Liver (tissue), 9 donors: ENCODE data around the gene ZNF273. TPM values are rescaled to one million over a fixed set of nuclear protein-coding genes. Genes with fewer than 3 reads are reported as not detected.

Experiments used
- DNase-seq: peaks from one replicate; pipeline ENCODE4 v3.0.0-alpha.2; 2017; ENCODE audit warnings: low spot score
- H3K27ac ChIP-seq, 2 donors: one replicate each; pipeline ENCODE4 v1.7.0; 2013; ENCODE audit warnings: inconsistent platforms in 2 of 2, low read length in 2 of 2, control low read depth in 1 of 2, low read depth in 1 of 2, mild to moderate bottlenecking in 1 of 2
- H3K27me3 ChIP-seq, 4 donors: one replicate each; pipeline versions ENCODE4 v1.6.1 to v1.7.0; 2013; ENCODE audit warnings: low read length in 3 of 4, inconsistent platforms in 1 of 4, mild to moderate bottlenecking in 1 of 4, moderate library complexity in 1 of 4; ENCODE audit not compliant: control insufficient read depth in 4 of 4, insufficient read depth in 4 of 4
- H3K36me3 ChIP-seq, 4 donors: one replicate each; pipeline versions ENCODE4 v1.6.1 to v1.7.0; 2013; ENCODE audit warnings: low read length in 3 of 4, mild to moderate bottlenecking in 3 of 4, low read depth in 1 of 4, moderate library complexity in 1 of 4; ENCODE audit not compliant: control insufficient read depth in 4 of 4, insufficient read depth in 3 of 4
- H3K4me1 ChIP-seq, 4 donors: one replicate each; pipeline versions ENCODE4 v1.6.1 to v1.7.0; 2013; ENCODE audit warnings: low read length in 3 of 4, mild to moderate bottlenecking in 3 of 4, moderate library complexity in 1 of 4; ENCODE audit not compliant: control insufficient read depth in 4 of 4, insufficient read depth in 4 of 4
- H3K4me3 ChIP-seq, 3 donors: one replicate each; pipeline versions ENCODE4 v1.6.1 to v1.7.0; 2013; ENCODE audit warnings: low read length in 3 of 3, control low read depth in 1 of 3, low read depth in 1 of 3, mild to moderate bottlenecking in 1 of 3
- H3K9ac ChIP-seq, 2 donors: one replicate each; pipeline ENCODE4 v1.7.0; 2013; ENCODE audit warnings: low read length in 2 of 2, mild to moderate bottlenecking in 2 of 2, moderate library complexity in 2 of 2, control low read depth in 1 of 2, low read depth in 1 of 2
- H3K9me3 ChIP-seq, 4 donors: one replicate each; pipeline versions ENCODE4 v1.6.1 to v1.7.0; 2013; ENCODE audit warnings: low read length in 3 of 4; ENCODE audit not compliant: control insufficient read depth in 4 of 4
- EGR1 ChIP-seq, 2 donors: IDR thresholded peaks; 2 replicates each; pipeline ENCODE4 v1.6.1; 2016 to 2018; ENCODE audit warnings: antibody characterized with exemption in 2 of 2, low read depth in 2 of 2
- FOXA1 ChIP-seq: IDR thresholded peaks from 2 replicates; pipeline ENCODE4 v1.6.1; 2016; ENCODE audit warnings: antibody characterized with exemption
- FOXA2 ChIP-seq: IDR thresholded peaks from 2 replicates; pipeline ENCODE4 v1.6.1; 2016; ENCODE audit warnings: antibody characterized with exemption
- GABPA ChIP-seq, 2 donors: IDR thresholded peaks in 1 of 2; conservative IDR thresholded peaks in 1 of 2; 2 replicates each; pipeline ENCODE4 v1.6.1; 2016; ENCODE audit warnings: antibody characterized with exemption in 2 of 2, mild to moderate bottlenecking in 1 of 2, moderate library complexity in 1 of 2
- HNF4A ChIP-seq, 2 donors: conservative IDR thresholded peaks; 2 replicates each; pipeline ENCODE4 v1.6.1; 2016; ENCODE audit warnings: antibody characterized with exemption in 2 of 2, mild to moderate bottlenecking in 2 of 2
- HNF4G ChIP-seq: IDR thresholded peaks from 2 replicates; pipeline ENCODE4 v1.6.1; 2016; ENCODE audit warnings: antibody characterized with exemption
- JUND ChIP-seq, 2 donors: IDR thresholded peaks; 2 replicates each; pipeline ENCODE4 v1.6.1; 2016; ENCODE audit warnings: antibody characterized with exemption in 2 of 2
- NR2F2 ChIP-seq: IDR thresholded peaks from 2 replicates; pipeline ENCODE4 v1.6.1; 2016; ENCODE audit warnings: antibody characterized with exemption
- RAD21 ChIP-seq, 2 donors: IDR thresholded peaks; 2 replicates each; pipeline ENCODE4 v1.6.1; 2016; ENCODE audit warnings: antibody characterized with exemption in 2 of 2, mild to moderate bottlenecking in 2 of 2
- RXRA ChIP-seq, 2 donors: IDR thresholded peaks; 2 replicates each; pipeline ENCODE4 v1.6.1; 2017 to 2018; ENCODE audit warnings: antibody characterized with exemption in 2 of 2, mild to moderate bottlenecking in 1 of 2
- TAF1 ChIP-seq: conservative IDR thresholded peaks from 2 replicates; pipeline ENCODE4 v1.6.1; 2016; ENCODE audit warnings: antibody characterized with exemption, mild to moderate bottlenecking
- YY1 ChIP-seq: IDR thresholded peaks from 2 replicates; pipeline ENCODE4 v1.6.1; 2016; ENCODE audit warnings: antibody characterized with exemption, mild to moderate bottlenecking
- ZBTB33 ChIP-seq: IDR thresholded peaks from 2 replicates; pipeline ENCODE4 v1.6.1; 2016; ENCODE audit warnings: antibody characterized with exemption
- WGBS: extraction: QIAGEN DNeasy Blood & Tissue Kit; methylation state at CpG from one replicate; pipeline ENCODE4 v1.1.7; 2013; 5-methylcytosine and 5-hydroxymethylcytosine counted together
- polyA plus RNA-seq, 2 donors: library from polyadenylated mRNA; stranded (reverse) in 1 of 2; unstranded in 1 of 2; fragments of 200-250 nt in 1 of 2; fragments of >200 nt in 1 of 2; fragmentation: Nextera tagmentation in 1 of 2; extraction: Ambion mirVana in 1 of 2; gene quantifications; one replicate each; pipeline versions ENCODE4 v1.2.1 to v1.2.3, GENCODE V29; 2013 to 2015
- total RNA-seq, 2 donors: library from RNA; depleted of rRNA; stranded (reverse); fragments of >200 nt; gene quantifications; one replicate each; pipeline ENCODE4 v1.2.3, GENCODE V29; 2014
- TF ChIP-seq, protein P1 (sequence below): IDR thresholded peaks from 2 replicates; pipeline ENCODE4 v1.6.1; 2016; ENCODE audit warnings: antibody characterized with exemption
- TF ChIP-seq, protein P2 (sequence below): fragments of 150-350 bp; IDR thresholded peaks from 2 replicates; pipeline ENCODE4 v1.5.1; 2017; ENCODE audit warnings: improper control_type of control experiment, low read depth, low read length; ENCODE audit not compliant: missing input control
- TF ChIP-seq, protein P3 (sequence below): IDR thresholded peaks from 2 replicates; pipeline ENCODE4 v1.6.1; 2016; ENCODE audit warnings: antibody characterized with exemption, mild to moderate bottlenecking
- donor health status: healthy.
- donor health status: healthy.
- donor health status: healthy.
- donor health status: healthy.
- donor health status: healthy.

Gene ZNF273
- total and polyA plus RNA-seq, 4 donors, result 0.43 to 14.9 (median 0.73) TPM

DNA sequence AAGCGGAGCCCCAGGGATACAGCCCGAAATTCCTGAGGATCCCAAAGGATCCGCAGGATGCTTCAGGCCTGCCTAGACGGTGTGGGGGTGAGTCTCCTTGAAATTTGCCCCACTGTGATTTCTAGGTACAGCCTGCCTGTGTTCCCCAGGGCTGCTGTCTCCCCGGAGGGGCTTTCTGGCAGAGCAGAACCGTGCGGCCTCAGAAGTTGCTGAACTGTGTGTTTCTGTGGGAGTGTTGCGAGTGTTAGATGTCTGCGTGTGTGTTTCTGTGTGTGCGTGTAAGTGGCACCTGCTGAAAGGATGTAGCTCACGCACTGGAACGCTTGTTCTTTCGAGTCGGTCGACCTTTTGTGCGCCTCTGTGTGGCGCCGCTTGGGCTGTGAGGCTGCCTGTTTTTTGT lies 27.8 kb upstream of the ZNF273 start:
- H3K9me3 ChIP-seq, result peaks cover 1 to 12% (median 4%) of the 10 kb centered on the region in 4 donors
- DNase-seq, result no peak
- TF ChIP-seq NR2F2, result no peak
- TF ChIP-seq HNF4G, result no peak
- TF ChIP-seq FOXA2, result no peak
- TF ChIP-seq, protein P1, sequence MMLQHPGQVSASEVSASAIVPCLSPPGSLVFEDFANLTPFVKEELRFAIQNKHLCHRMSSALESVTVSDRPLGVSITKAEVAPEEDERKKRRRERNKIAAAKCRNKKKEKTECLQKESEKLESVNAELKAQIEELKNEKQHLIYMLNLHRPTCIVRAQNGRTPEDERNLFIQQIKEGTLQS, result no peak
- no peak for TF ChIP-seq GABPA (IDR thresholded peaks at IDR 0.05 in 1 of 2, conservative IDR thresholded peaks at IDR 0.05 in 1 of 2)
- no peak for TF ChIP-seq TAF1
- TF ChIP-seq EGR1 (IDR thresholded peaks at IDR 0.05; ENCODE audit: low read depth in 2 of 2), result no peak
- no peak for TF ChIP-seq RXRA (IDR thresholded peaks at IDR 0.05)
- TF ChIP-seq HNF4A (conservative IDR thresholded peaks at IDR 0.05), result no peak
- TF ChIP-seq YY1, result no peak
- TF ChIP-seq FOXA1, result no peak
- TF ChIP-seq RAD21 (IDR thresholded peaks at IDR 0.05), result no peak
- no peak for TF ChIP-seq ZBTB33
- TF ChIP-seq, protein P2, sequence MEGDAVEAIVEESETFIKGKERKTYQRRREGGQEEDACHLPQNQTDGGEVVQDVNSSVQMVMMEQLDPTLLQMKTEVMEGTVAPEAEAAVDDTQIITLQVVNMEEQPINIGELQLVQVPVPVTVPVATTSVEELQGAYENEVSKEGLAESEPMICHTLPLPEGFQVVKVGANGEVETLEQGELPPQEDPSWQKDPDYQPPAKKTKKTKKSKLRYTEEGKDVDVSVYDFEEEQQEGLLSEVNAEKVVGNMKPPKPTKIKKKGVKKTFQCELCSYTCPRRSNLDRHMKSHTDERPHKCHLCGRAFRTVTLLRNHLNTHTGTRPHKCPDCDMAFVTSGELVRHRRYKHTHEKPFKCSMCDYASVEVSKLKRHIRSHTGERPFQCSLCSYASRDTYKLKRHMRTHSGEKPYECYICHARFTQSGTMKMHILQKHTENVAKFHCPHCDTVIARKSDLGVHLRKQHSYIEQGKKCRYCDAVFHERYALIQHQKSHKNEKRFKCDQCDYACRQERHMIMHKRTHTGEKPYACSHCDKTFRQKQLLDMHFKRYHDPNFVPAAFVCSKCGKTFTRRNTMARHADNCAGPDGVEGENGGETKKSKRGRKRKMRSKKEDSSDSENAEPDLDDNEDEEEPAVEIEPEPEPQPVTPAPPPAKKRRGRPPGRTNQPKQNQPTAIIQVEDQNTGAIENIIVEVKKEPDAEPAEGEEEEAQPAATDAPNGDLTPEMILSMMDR, result no peak
- TF ChIP-seq, protein P3, sequence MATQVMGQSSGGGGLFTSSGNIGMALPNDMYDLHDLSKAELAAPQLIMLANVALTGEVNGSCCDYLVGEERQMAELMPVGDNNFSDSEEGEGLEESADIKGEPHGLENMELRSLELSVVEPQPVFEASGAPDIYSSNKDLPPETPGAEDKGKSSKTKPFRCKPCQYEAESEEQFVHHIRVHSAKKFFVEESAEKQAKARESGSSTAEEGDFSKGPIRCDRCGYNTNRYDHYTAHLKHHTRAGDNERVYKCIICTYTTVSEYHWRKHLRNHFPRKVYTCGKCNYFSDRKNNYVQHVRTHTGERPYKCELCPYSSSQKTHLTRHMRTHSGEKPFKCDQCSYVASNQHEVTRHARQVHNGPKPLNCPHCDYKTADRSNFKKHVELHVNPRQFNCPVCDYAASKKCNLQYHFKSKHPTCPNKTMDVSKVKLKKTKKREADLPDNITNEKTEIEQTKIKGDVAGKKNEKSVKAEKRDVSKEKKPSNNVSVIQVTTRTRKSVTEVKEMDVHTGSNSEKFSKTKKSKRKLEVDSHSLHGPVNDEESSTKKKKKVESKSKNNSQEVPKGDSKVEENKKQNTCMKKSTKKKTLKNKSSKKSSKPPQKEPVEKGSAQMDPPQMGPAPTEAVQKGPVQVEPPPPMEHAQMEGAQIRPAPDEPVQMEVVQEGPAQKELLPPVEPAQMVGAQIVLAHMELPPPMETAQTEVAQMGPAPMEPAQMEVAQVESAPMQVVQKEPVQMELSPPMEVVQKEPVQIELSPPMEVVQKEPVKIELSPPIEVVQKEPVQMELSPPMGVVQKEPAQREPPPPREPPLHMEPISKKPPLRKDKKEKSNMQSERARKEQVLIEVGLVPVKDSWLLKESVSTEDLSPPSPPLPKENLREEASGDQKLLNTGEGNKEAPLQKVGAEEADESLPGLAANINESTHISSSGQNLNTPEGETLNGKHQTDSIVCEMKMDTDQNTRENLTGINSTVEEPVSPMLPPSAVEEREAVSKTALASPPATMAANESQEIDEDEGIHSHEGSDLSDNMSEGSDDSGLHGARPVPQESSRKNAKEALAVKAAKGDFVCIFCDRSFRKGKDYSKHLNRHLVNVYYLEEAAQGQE, result no peak
- H3K4me1 ChIP-seq, result no peaks in the 10 kb centered on the region
- no peak overlapping the region for H3K4me3 ChIP-seq
- 86% methylated on average over 18 of the region's 18 CpGs for WGBS
- no peak overlapping the region for H3K27ac ChIP-seq
- peaks cover 0 to 2% (median 0%) of the 10 kb centered on the region in 4 donors for H3K27me3 ChIP-seq
- no peaks in the 10 kb centered on the region for H3K36me3 ChIP-seq
- no peak overlapping the region for H3K9ac ChIP-seq

DNA sequence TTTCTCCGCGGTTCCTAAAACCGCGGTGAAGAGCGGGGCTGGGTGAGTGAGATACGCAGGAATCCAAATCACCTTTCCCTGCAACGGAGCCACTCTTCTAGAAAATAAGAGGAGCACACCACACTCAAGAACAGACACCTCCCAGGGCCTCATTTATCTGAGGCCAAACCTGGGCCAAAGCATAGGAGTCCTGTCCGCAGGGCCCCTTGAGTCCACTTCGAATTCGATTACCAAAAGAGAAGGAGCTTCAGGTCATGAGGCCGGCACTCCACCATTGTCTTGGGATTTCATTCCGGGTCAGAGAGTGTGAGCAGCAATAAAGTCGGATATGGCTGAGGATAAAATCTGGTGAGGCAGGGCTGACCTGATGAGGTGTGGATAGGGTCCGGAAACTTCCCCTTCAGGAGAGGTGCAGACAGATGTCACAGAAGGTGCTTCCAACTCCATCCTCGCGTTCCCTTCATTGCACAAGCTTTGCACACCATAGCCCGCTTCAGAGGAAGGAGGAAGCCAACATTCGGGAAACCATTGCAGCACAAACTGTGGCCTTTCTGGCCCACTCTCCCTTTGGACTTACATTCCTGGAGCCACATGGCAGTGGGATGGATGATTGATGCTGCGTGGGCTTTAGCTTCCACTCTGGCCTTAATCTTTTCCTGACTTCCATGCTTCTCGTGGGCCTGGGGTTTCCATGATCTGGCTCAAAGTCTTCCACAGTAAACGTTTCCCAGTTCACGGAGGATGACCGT lies 27.2 kb upstream of the ZNF273 start:
- Histone ChIP-seq H3K27me3 (peaks cover 0 to 2% (median 0%) of the 10 kb centered on the region in 4 donors), H3K9ac (no peak overlapping the region), H3K27ac (no peak overlapping the region), H3K9me3 (peaks cover 1 to 14% (median 4%) of the 10 kb centered on the region in 4 donors), H3K4me1 (no peaks in the 10 kb centered on the region), H3K36me3 (no peaks in the 10 kb centered on the region), H3K4me3 (no peak overlapping the region)
- DNase-seq, result peak; percentile 25
- TF ChIP-seq JUND (IDR thresholded peaks at IDR 0.05), result no peak
- TF ChIP-seq NR2F2, result no peak
- no peak for TF ChIP-seq EGR1 (IDR thresholded peaks at IDR 0.05; ENCODE audit: low read depth in 2 of 2)
- 85% methylated on average over 23 of the region's 23 CpGs for WGBS
